Mesenchymal stem cell (in vitro differentiated cells and primary cell): Measurements from ENCODE around the gene FILIP1L.

Experiments used
- DNase-seq: peaks from one replicate; pipeline ENCODE4 v3.0.0-alpha.2; 2013
- H2AFZ ChIP-seq: one replicate; pipeline ENCODE4 v1.6.1; 2013; ENCODE audit warnings: low read depth, mild to moderate bottlenecking, control low read depth, inconsistent platforms, low read length, moderate library complexity
- H2AK5ac ChIP-seq: 2 replicates; pipeline ENCODE4 v1.6.1; 2013; ENCODE audit warnings: low read length, moderate library complexity, mild to moderate bottlenecking, inconsistent platforms; ENCODE audit not compliant: severe bottlenecking
- H2BK120ac ChIP-seq: one replicate; pipeline ENCODE4 v1.6.1; 2013; ENCODE audit warnings: low read depth, mild to moderate bottlenecking, inconsistent platforms, low read length, moderate library complexity
- H2BK12ac ChIP-seq, 2 experiments: one replicate each; pipeline ENCODE4 v1.6.1; 2013; ENCODE audit warnings: inconsistent platforms in 2 of 2, low read length in 2 of 2, mild to moderate bottlenecking in 2 of 2, moderate library complexity in 2 of 2, control low read depth in 1 of 2
- H2BK15ac ChIP-seq: one replicate; pipeline ENCODE4 v1.6.1; 2013; ENCODE audit warnings: mild to moderate bottlenecking, low read depth, inconsistent platforms; ENCODE audit not compliant: poor library complexity, severe bottlenecking
- H2BK5ac ChIP-seq: 2 replicates; pipeline ENCODE4 v1.6.1; 2013; ENCODE audit warnings: low read depth, mild to moderate bottlenecking, low read length, control low read depth, inconsistent platforms; ENCODE audit not compliant: poor library complexity, severe bottlenecking
- H3K14ac ChIP-seq, 2 experiments: one replicate each; pipeline ENCODE4 v1.6.1; 2013; ENCODE audit warnings: inconsistent platforms in 2 of 2, low read length in 2 of 2, control low read depth in 1 of 2, mild to moderate bottlenecking in 1 of 2, moderate library complexity in 1 of 2
- H3K18ac ChIP-seq, 2 experiments: one replicate each; pipeline ENCODE4 v1.6.1; 2013; ENCODE audit warnings: inconsistent platforms in 2 of 2, low read length in 2 of 2, control low read depth in 1 of 2, low read depth in 1 of 2, mild to moderate bottlenecking in 1 of 2
- H3K23ac ChIP-seq, 2 experiments: one replicate each; pipeline ENCODE4 v1.6.1; 2013; ENCODE audit warnings: inconsistent platforms in 2 of 2, low read length in 2 of 2, mild to moderate bottlenecking in 2 of 2, moderate library complexity in 2 of 2, control low read depth in 1 of 2
- H3K27ac ChIP-seq: 2 replicates; pipeline ENCODE4 v1.5.1; 2013; ENCODE audit warnings: mild to moderate bottlenecking, moderate library complexity, low read length, control low read depth, inconsistent platforms; ENCODE audit not compliant: poor library complexity, severe bottlenecking
- H3K27me3 ChIP-seq, 2 experiments: 2 replicates each; pipeline versions ENCODE4 v1.6.1 to v1.7.0; 2013; ENCODE audit warnings: low read length in 2 of 2, mild to moderate bottlenecking in 2 of 2, moderate library complexity in 2 of 2, control low read depth in 1 of 2, inconsistent platforms in 1 of 2; ENCODE audit not compliant: control insufficient read depth in 1 of 2, insufficient read depth in 1 of 2
- H3K36me3 ChIP-seq, 2 experiments: 2 replicates each; pipeline versions ENCODE4 v1.6.1 to v1.7.0; 2013; ENCODE audit warnings: low read length in 2 of 2, control low read depth in 1 of 2, inconsistent platforms in 1 of 2, low read depth in 1 of 2, mild to moderate bottlenecking in 1 of 2; ENCODE audit not compliant: insufficient read depth in 2 of 2, control insufficient read depth in 1 of 2
- H3K4ac ChIP-seq, 2 experiments: one replicate each; pipeline ENCODE4 v1.6.1; 2013; ENCODE audit warnings: inconsistent platforms in 2 of 2, low read length in 2 of 2, mild to moderate bottlenecking in 2 of 2, moderate library complexity in 2 of 2, control low read depth in 1 of 2, low read depth in 1 of 2
- H3K4me1 ChIP-seq: 2 replicates; pipeline ENCODE4 v1.6.1; 2013; ENCODE audit warnings: low read depth, low read length, control low read depth; ENCODE audit not compliant: control insufficient read depth, insufficient read depth
- H3K4me2 ChIP-seq: 2 replicates; pipeline ENCODE4 v1.6.1; 2013; ENCODE audit warnings: low read length, mild to moderate bottlenecking, inconsistent platforms; ENCODE audit not compliant: poor library complexity, severe bottlenecking
- H3K4me3 ChIP-seq, 2 experiments: 2 replicates each; pipeline versions ENCODE4 v1.5.1 to v1.7.0; 2013; ENCODE audit warnings: low read length in 2 of 2, mild to moderate bottlenecking in 2 of 2, control low read depth in 1 of 2, low read depth in 1 of 2; ENCODE audit not compliant: insufficient read depth in 1 of 2
- H3K79me1 ChIP-seq: replicated peaks from 2 replicates; pipeline ENCODE4 v1.6.1; 2013; ENCODE audit warnings: mild to moderate bottlenecking, control low read depth, low read length, inconsistent platforms; ENCODE audit not compliant: poor library complexity, severe bottlenecking
- H3K9ac ChIP-seq: 2 replicates; pipeline ENCODE4 v1.7.0; 2013; ENCODE audit warnings: mild to moderate bottlenecking, low read length, moderate library complexity
- H3K9me3 ChIP-seq: 2 replicates; pipeline ENCODE4 v1.7.0; 2013; ENCODE audit warnings: mild to moderate bottlenecking, low read length; ENCODE audit not compliant: control insufficient read depth
- H4K8ac ChIP-seq: one replicate; pipeline ENCODE4 v1.6.1; 2013; ENCODE audit warnings: inconsistent platforms, mild to moderate bottlenecking, low read length, moderate library complexity
- H4K91ac ChIP-seq: one replicate; pipeline ENCODE4 v1.6.1; 2013; ENCODE audit warnings: mild to moderate bottlenecking, low read length, inconsistent platforms
- WGBS: methylation state at CpG from one replicate; pipeline ENCODE4 v1.1.7; 2013; ENCODE audit warnings: mixed read lengths; 5-methylcytosine and 5-hydroxymethylcytosine counted together

Gene FILIP1L

GRCh38 chr3:100122321-100122720 lies 8.0 kb upstream of the FILIP1L start:
- H2BK15ac ChIP-seq: no peak overlapping the region
- no peak overlapping the region for H3K4me3 ChIP-seq
- no peaks in the 10 kb centered on the region for H3K27me3 ChIP-seq
- H2BK120ac ChIP-seq: no peak overlapping the region
- H2BK5ac ChIP-seq: no peak overlapping the region
- no peak overlapping the region for H2BK12ac ChIP-seq
- no peaks in the 10 kb centered on the region for H3K79me1 ChIP-seq
- H3K36me3 ChIP-seq: peaks cover 0 to 2% of the 10 kb centered on the region in 2 experiments
- H3K9ac ChIP-seq: no peak overlapping the region
- 90% methylated on average over 2 of the region's 2 CpGs for WGBS
- no peak overlapping the region for H4K8ac ChIP-seq
- no peak overlapping the region for H3K4ac ChIP-seq
- no peak overlapping the region for H2AFZ ChIP-seq
- H3K27ac ChIP-seq: no peak overlapping the region
- no peaks in the 10 kb centered on the region for H3K9me3 ChIP-seq
- H2AK5ac ChIP-seq: no peak overlapping the region
- no peak overlapping the region for H4K91ac ChIP-seq
- no peak overlapping the region for H3K23ac ChIP-seq
- no peak for DNase-seq
- no peak overlapping the region for H3K4me2 ChIP-seq
- no peaks in the 10 kb centered on the region for H3K4me1 ChIP-seq
- H3K14ac ChIP-seq: no peak overlapping the region
- no peak overlapping the region for H3K18ac ChIP-seq

- DNase-seq: no peak
- Histone ChIP-seq H3K4me3 (no peak overlapping the region), H3K4me2 (no peak overlapping the region), H3K4ac (no peak overlapping the region), H3K79me1 (no peaks in the 10 kb centered on the region), H3K27me3 (no peaks in the 10 kb centered on the region), H2BK15ac (peak overlapping the region; percentile 68), H3K18ac (peak overlapping the region in 1 of 2 experiments; percentile 9), H3K27ac (no peak overlapping the region), H2BK120ac (no peak overlapping the region), H2BK5ac (no peak overlapping the region), H4K8ac (no peak overlapping the region), H3K4me1 (no peaks in the 10 kb centered on the region), H2BK12ac (no peak overlapping the region), H3K23ac (no peak overlapping the region), H3K9me3 (no peaks in the 10 kb centered on the region), H3K9ac (no peak overlapping the region), H4K91ac (no peak overlapping the region), H2AFZ (no peak overlapping the region), H3K14ac (no peak overlapping the region), H2AK5ac (no peak overlapping the region), H3K36me3 (peaks cover 0 to 2% of the 10 kb centered on the region in 2 experiments)
- 94% methylated on average over 5 of the region's 5 CpGs for WGBS
Measured at GRCh38 chr3:100120693-100121092, 6.4 kb upstream of the FILIP1L start.

GRCh38 chr3:100120012-100120411 lies 5.7 kb upstream of the FILIP1L start:
- H3K4me1 ChIP-seq: no peaks in the 10 kb centered on the region
- no peak overlapping the region for H3K23ac ChIP-seq
- no peaks in the 10 kb centered on the region for H3K79me1 ChIP-seq
- H3K14ac ChIP-seq: no peak overlapping the region
- H3K9me3 ChIP-seq: no peaks in the 10 kb centered on the region
- H3K27ac ChIP-seq: no peak overlapping the region
- no peak overlapping the region for H3K4me3 ChIP-seq
- H3K4ac ChIP-seq: no peak overlapping the region
- no peak overlapping the region for H3K4me2 ChIP-seq
- H2BK120ac ChIP-seq: no peak overlapping the region
- no peak overlapping the region for H2BK5ac ChIP-seq
- H3K9ac ChIP-seq: no peak overlapping the region
- DNase-seq: no peak
- no peak overlapping the region for H3K18ac ChIP-seq
- no peaks in the 10 kb centered on the region for H3K27me3 ChIP-seq
- H3K36me3 ChIP-seq: peaks cover 0 to 2% of the 10 kb centered on the region in 2 experiments
- no peak overlapping the region for H2BK15ac ChIP-seq
- no peak overlapping the region for H2BK12ac ChIP-seq
- 80% methylated on average over 1 of the region's 1 CpG for WGBS
- no peak overlapping the region for H2AK5ac ChIP-seq
- H2AFZ ChIP-seq: no peak overlapping the region
- no peak overlapping the region for H4K8ac ChIP-seq
- H4K91ac ChIP-seq: no peak overlapping the region

GRCh38 chr3:100117093-100117492 lies 2.8 kb upstream of the FILIP1L start:
- H3K27ac ChIP-seq: no peak overlapping the region
- H3K79me1 ChIP-seq: no peaks in the 10 kb centered on the region
- H3K4me2 ChIP-seq: no peak overlapping the region
- H3K23ac ChIP-seq: no peak overlapping the region
- H3K4me1 ChIP-seq: no peaks in the 10 kb centered on the region
- H2BK15ac ChIP-seq: no peak overlapping the region
- H2BK120ac ChIP-seq: no peak overlapping the region
- WGBS: 100% methylated on average over 1 of the region's 4 CpGs
- H3K4ac ChIP-seq: no peak overlapping the region
- no peak overlapping the region for H4K91ac ChIP-seq
- H3K4me3 ChIP-seq: no peak overlapping the region
- no peaks in the 10 kb centered on the region for H3K36me3 ChIP-seq
- no peak for DNase-seq
- H3K18ac ChIP-seq: no peak overlapping the region
- H2AFZ ChIP-seq: no peak overlapping the region
- H3K14ac ChIP-seq: no peak overlapping the region
- no peak overlapping the region for H2BK5ac ChIP-seq
- H3K27me3 ChIP-seq: no peaks in the 10 kb centered on the region
- H4K8ac ChIP-seq: no peak overlapping the region
- no peaks in the 10 kb centered on the region for H3K9me3 ChIP-seq
- no peak overlapping the region for H3K9ac ChIP-seq
- no peak overlapping the region for H2BK12ac ChIP-seq
- no peak overlapping the region for H2AK5ac ChIP-seq
